GM18499 (cell line): ENCODE results near the gene TFPI2.

ENCODE experiments used
- ATAC-seq: cut with Tn5 transposase; IDR thresholded peaks from one replicate; pipeline ENCODE4 v1.9.1; 2021; ENCODE audit warnings: moderate number of reproducible peaks; ENCODE audit not compliant: insufficient read depth, unreplicated experiment

TFPI2 gene

DNA sequence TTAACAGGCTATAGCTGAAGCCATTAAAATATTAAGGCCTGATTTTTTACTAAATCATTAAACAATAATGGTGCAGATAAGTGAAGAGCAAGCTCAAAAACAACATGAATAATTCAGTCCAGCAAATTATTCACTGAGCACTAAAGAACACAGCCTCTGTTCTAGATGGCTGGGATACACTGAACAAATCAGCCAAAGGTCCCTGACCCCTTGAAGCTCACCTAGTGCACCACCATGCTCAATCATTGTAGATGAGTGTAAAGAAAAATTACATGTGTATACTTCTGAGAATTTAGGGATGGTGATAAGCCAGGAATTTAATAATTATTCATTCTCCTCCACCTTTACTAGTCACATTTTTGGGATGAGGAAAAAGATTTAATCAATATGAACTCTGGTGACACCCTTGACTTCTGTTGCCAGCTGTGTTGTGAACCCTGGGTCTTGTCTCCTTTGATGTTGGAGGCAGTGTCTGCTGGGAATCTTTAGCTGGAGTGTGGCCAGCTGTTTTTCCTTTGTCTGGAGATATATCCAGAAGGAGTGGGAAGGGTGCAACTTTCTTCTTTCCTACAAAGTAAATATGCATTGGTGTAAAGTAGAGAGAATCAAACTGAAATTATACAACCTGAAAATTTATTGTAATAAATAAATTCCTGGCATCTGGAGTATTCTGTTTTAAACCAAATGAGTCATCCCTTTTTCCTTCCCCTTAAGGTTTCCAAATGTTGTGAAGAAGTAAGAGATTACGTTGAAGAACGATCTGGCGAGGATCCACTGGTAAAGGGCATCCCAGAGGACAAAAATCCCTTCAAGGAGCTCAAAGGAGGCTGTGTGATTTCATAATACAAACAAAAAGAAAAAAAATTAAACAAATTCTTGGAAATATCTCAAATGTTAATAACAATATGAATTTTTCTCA lies 19.8 kb upstream of the TFPI2 start:
- ATAC-seq: no peak

GRCh38 chr7:93906267-93906666 lies 15.7 kb upstream of the TFPI2 start, which contains the start of gene GNGT1:
Gene GNGT1 (plus strand): TSS chr7:93906567. CDS start chr7:93906747, 180 bp downstream.
- ATAC-seq: no peak

DNA sequence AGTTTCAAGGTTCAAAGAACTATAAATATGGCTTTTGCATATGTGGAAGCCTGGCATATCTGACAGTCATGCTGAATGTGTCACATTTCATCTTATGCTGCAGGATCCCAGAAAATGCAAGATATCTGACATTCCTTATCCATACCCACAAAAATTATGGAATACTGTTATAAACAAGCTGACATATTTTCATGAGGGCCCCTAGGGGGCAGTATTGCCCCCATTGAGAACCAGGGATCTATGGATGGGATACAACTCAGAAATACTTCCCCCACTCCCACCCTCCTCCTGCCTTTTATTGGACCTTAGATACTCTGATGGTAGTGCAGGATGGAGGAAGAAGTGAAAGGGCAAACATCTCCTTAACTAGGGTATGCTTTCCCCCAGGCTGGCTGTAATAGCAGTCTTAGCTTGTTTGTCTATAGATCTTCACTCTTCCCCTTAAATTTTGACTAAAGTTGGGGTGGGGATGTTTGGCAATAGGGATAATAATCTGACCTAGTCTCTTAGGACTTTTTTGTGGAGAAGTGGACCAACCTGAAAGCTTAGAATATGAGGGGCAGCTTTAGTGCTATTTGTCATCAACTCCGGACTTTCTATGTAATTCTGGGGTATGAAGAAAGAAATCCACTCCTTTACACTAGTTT lies 12.3 kb upstream of the TFPI2 start:
- ATAC-seq: no peak

DNA sequence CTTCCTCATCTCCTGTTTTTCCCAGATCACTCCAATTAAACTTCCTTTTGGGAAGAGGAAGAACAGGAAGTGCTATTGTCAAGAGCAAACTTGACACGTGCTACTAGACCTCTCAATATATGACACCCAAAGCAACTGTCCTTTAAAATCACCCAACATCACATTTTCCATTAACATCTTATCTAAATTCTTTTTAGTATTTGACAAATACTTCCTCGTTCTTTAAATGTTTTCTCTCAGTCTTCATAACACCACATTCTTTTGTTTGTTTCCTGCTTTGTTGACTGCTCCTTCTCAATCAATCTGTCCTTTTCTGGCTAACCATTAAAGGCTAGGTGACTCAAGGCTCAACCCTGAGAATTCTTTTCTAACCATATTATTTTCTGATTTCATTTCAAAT lies 7.1 kb upstream of the TFPI2 start:
- ATAC-seq: no peak

DNA sequence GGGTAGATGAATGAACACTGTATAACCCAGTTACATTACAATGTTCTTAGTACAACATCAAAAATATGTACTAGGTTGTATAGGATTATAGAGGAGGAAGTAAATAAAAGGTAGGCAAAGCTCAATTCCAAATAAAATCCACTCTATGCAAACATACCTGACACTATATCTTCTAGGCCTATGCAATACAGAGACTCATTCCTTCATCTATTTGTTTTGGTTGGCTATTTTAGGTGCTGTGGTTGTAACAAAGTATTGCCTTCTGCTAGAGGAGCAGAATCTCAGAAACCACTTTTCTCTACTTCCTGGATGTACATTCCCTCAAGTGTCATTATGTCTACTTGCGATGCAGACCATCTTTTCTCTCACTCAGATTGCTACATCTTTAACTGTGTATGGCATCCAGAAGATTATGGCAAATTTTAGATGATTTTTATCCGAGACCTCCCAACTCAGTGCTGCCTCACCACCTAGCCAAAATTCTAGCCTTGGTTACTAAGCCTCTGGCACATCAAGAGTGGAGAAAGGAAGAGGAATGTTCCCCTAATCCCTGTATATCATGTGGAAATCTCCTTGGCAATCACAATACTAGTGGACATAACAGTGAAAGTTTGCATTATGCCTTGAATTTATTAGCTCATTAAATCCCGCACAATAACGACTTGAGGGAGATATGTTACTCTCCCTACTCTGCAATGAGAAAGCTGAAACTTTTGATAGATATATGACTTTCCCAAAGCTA lies 5.5 kb upstream of the TFPI2 start:
- ATAC-seq: no peak

- ATAC-seq: no peak
Measured at GRCh38 chr7:93894966-93895640, 4.5 kb upstream of the TFPI2 start.

GRCh38 chr7:93894426-93894825 lies 3.9 kb upstream of the TFPI2 start:
- ATAC-seq: no peak

- no peak for ATAC-seq
Measured at GRCh38 chr7:93890041-93890463, 501 bp downstream of the TFPI2 start.

GRCh38 chr7:93889261-93889660 lies 1.3 kb downstream of the TFPI2 start:
- ATAC-seq: no peak

- no peak for ATAC-seq
Measured at GRCh38 chr7:93884541-93884940, 6.0 kb downstream of the TFPI2 start.

- no peak for ATAC-seq
Measured at GRCh38 chr7:93883917-93884345, 6.6 kb downstream of the TFPI2 start.

DNA sequence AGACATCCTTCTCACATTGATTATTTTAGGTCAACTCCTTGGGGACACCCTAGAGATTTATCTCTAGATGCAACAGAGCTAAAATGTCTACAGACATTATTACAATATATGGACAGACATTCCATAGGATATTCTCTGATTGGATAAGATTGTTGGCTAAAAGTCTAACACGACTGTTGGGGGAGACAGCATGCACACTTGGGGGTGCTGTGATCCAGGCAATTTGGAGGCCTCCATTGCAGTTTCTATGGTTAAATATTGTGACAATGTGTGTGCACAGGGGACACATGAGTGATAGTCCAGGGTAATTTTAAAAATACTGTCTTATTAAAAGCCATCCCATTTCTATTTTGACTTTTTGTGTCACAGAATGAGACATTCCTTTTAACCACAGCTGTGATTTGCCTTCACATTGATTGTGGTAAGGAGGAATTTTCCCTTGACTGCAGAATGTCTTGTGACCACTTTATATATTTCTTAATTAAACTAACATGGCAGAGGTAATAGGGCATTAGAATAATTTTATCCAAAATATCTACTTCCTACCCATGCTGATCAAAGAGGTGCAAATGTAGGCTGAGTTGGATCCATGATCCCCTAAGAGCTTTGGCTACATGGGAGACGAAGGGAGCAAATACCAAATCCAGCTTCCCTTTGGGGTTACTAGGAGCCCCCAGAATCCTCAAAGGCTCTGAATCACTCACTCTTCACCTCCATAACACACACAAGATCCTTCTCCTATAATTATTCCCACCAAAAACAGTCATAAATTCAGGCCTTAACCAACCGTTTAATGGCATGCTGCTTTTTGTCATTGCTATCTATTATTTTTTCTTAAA lies 7.3 kb downstream of the TFPI2 start:
- ATAC-seq: no peak

DNA sequence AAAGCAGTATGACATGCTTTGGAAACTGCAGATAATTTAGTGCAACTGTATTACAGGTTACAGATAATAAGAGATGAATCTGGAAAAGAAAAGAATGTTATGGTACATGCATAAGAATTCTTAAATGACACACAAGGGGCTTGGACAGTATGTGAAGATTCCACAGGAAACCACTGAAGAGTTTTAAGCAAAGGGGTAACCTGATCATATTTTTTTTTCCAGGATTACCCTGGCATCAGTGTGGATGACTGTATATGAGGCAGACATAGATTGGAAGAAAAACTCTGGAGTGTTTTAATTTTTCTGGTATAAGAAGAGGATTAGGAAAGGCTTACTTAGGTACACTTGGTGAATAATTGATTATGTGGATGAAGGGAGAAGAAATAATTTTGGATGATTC lies 8.1 kb downstream of the TFPI2 start:
- ATAC-seq: no peak

- ATAC-seq: no peak
Measured at GRCh38 chr7:93879356-93879755, 11.2 kb downstream of the TFPI2 start.

- no peak for ATAC-seq
Measured at GRCh38 chr7:93877742-93878141, 12.8 kb downstream of the TFPI2 start.

DNA sequence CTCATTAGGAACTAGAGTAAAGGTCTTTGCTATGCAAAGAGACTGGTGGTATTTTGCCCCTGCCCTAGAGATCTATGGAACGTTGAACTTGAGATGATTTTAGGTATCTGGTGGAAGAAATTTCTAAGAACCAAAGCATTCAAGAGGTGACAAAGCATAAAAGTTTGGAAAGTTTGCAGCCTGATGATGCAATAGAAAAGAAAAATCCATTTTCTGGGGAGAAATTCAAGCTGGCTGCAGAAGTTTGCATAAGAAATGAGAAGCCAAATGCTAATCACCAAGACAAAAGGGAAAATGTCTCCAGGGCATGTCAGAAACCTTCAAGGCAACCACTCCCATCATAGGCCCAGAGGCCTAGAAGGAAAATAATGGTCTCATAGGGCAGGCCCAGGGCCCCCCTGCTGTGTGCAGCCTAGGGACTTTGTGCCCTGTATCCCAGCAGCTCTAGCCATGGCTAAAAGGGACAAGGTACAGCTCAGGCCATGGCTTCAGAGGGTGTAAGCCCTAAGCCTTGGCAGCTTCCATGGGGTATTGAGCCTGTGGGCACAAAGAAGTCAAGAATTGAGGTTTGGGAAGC lies 16.5 kb downstream of the TFPI2 start:
- ATAC-seq: no peak

GRCh38 chr7:93866886-93867285 lies 23.7 kb downstream of the TFPI2 start:
- ATAC-seq: no peak

DNA sequence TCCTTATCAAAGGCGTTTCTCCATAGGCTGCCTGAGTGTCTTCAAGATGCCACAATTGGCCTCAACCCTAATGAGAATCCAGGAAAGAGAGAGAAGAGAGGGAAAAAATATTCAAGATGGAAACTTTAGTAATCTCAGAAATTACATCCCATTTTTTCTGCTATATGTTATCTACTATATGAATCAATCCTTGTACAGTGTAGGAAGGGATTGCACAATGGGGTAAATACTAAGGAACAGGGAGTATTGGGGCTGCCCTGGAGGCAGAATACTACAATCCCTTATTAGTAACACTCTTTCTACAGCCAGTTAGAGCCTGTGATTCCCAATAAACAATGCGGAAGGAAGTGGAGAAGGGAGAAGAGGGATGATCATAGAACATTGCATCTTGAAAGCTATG lies 27.9 kb downstream of the TFPI2 start:
- ATAC-seq: no peak

GRCh38 chr7:93861325-93861949 lies 29.1 kb downstream of the TFPI2 start:
- no peak for ATAC-seq
